Hepatocyte (in vitro differentiated cells): ENCODE data around the gene TEX51.

Experiments
- CTCF ChIP-seq: fragments of 200-600 bp; sonication (generic); IDR thresholded peaks from 2 replicates; pipeline ENCODE4 v1.5.1; 2016; ENCODE audit warnings: antibody characterized with exemption, mild to moderate bottlenecking; ENCODE audit not compliant: poor library complexity
- EZH2phosphoT487 ChIP-seq: fragments of 200-600 bp; sonication (generic); IDR thresholded peaks from one replicate; pipeline ENCODE4 v1.6.1; 2018; ENCODE audit warnings: antibody characterized with exemption, mild to moderate bottlenecking, low read depth, moderate library complexity; ENCODE audit not compliant: unreplicated experiment, severe bottlenecking

- TF ChIP-seq CTCF (no peak), EZH2phosphoT487 (no peak)
Measured at GRCh38 chr2:126863336-126864015, 35.2 kb upstream of the TEX51 start.
